ENCODE results near the gene UCKL1.

UCKL1 gene

DNA sequence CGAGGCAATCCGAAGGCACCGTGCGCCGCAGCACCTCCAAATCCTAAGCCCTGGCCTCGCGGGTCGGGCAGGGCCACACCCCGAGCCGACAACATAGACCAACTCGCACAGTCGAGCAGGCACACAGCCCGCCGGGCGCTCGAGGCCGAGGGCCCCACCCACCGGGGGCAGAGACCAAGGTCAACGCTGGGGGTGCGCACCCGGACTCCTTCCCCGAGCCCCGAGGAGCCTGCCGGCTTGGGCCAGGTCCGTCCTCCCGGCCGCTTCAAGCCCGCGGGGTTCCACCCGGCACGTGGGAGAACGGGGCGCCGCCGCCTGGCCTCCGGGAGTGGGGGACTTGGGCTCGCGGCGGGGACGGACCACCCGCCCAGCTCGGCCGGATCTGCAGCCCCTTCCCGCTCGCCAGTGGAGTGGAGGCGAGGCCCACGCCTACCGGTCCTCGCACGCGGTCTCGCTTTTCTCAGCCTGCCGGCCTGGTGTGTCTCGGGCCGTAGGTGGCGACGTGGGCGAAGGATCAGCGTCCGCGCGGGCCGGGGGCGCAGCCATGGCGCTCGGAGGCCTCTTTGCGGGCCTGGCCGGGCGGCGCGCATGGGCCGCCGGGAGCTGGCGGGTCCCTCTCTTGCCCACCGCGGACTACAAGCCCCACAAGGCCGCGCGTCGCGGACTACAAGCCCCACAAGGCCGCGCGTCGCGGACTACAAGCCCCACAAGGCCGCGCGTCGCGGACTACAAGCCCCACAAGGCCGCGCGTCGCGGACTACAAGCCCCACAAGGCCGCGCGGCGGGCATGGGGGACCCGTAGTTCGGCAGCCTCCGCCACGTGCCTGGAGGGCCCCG lies at the start of gene UCKL1:
UCKL1 (minus strand) TSS at position 590 of the 837 bp plus-strand sequence; CDS start at position 546, 44 bp downstream.
- peak within 1 kb of the TSS; percentile 96 for H3K4me3 ChIP-seq (ENCODE audit: low read depth, low read length)

DNA sequence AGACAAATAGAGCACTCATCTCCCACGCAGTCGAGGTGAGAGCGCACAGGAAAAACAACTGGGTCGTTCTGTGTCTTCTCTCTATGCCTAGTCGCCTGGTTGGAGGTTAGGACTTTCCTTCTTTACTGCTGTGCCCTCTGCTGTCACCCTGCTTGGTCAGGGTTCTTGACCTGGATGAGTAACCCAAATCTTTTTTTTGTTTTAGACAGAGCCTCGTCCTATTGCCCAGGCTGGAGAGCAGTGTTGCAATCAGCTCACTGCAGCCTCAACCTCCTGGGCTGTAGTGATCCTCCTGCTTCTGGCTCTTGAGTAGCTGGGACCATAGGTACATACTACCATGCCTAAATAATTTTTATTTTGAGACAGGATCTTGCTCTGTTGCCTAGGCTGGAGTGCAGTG lies 49.2 kb upstream of the UCKL1 start:
- no peak overlapping the region for H3K4me3 ChIP-seq (ENCODE audit: low read depth, low read length)
- TF ChIP-seq, protein P1, sequence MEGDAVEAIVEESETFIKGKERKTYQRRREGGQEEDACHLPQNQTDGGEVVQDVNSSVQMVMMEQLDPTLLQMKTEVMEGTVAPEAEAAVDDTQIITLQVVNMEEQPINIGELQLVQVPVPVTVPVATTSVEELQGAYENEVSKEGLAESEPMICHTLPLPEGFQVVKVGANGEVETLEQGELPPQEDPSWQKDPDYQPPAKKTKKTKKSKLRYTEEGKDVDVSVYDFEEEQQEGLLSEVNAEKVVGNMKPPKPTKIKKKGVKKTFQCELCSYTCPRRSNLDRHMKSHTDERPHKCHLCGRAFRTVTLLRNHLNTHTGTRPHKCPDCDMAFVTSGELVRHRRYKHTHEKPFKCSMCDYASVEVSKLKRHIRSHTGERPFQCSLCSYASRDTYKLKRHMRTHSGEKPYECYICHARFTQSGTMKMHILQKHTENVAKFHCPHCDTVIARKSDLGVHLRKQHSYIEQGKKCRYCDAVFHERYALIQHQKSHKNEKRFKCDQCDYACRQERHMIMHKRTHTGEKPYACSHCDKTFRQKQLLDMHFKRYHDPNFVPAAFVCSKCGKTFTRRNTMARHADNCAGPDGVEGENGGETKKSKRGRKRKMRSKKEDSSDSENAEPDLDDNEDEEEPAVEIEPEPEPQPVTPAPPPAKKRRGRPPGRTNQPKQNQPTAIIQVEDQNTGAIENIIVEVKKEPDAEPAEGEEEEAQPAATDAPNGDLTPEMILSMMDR (IDR thresholded peaks at IDR 0.05; ENCODE audit: borderline replicate concordance, insufficient read depth, low read depth, low read length) = no peak

More for the DNA sequence above, at the start of gene UCKL1:
- TF ChIP-seq, protein P1 (IDR thresholded peaks at IDR 0.05; ENCODE audit: borderline replicate concordance, insufficient read depth, low read depth, low read length) = no peak

DNA sequence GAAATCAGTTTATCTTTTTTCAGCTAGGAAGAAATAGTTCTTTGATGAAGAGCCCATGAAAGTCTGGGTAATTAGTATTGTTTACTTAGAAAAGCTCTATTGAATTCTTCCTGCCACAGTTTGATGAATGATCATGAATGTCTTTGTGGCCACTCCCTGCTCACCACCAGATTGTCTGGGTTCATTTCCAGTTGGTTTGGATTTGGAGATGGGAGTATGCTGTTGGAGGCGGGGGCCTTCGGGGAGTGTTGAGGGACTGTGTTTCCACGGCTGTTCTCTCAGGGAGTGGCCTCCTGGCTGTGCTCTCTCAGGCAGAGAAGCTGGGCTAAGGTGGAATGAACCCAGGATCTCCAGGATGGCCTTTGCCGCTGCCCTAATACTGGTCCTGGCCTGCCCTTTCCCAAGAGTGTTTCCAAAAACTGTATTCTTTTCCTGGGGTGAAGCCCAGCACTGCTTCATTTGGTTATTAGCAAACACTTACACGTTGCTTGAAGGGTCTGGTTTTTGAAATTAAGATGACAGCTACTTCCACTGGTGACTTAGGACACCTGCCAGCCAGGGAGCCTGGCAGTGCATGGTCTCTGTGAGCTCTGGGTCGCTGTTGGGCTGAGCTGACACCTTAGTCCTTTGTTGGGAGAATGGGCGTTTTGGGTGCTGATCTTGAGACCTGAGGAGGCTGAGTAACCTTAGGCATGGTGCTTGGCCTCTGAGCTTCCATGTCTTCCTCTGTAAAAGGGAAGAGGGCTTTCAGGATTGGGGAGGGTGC lies 47.9 kb upstream of the UCKL1 start:
- TF ChIP-seq, protein P1 (IDR thresholded peaks at IDR 0.05; ENCODE audit: borderline replicate concordance, insufficient read depth, low read depth, low read length) = no peak
- no peak overlapping the region for H3K4me3 ChIP-seq (ENCODE audit: low read depth, low read length)

- TF ChIP-seq, protein P1 (IDR thresholded peaks at IDR 0.05; ENCODE audit: borderline replicate concordance, insufficient read depth, low read depth, low read length) = no peak
- H3K4me3 ChIP-seq (ENCODE audit: low read depth, low read length) = no peak overlapping the region
Observed at GRCh38 chr20:64001607-64002011, 45.4 kb upstream of the UCKL1 start.

DNA sequence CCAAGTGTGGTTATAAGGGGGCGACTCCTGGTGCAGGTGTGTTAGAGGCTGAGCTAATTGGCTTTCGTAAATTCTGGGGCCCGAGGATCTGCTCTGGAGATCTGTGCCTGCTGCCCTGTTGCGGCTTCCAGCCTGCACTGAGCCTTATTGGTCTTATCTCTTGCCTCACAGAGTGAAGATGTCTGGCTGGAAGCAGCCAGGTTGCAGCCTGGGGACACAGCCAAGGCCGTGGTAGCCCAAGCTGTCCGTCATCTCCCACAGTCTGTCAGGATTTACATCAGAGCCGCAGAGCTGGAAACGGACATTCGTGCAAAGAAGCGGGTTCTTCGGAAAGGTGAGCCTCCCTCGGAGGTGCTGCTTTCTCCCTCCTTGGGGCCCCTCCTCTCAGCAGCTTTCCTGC lies 44.7 kb upstream of the UCKL1 start:
- TF ChIP-seq, protein P1 (IDR thresholded peaks at IDR 0.05; ENCODE audit: borderline replicate concordance, insufficient read depth, low read depth, low read length) = no peak
- no peak overlapping the region for H3K4me3 ChIP-seq (ENCODE audit: low read depth, low read length)

GRCh38 chr20:63982937-63983336 lies 26.7 kb upstream of the UCKL1 start:
- H3K4me3 ChIP-seq (ENCODE audit: low read depth, low read length) = no peak overlapping the region
- TF ChIP-seq, protein P1 (IDR thresholded peaks at IDR 0.05; ENCODE audit: borderline replicate concordance, insufficient read depth, low read depth, low read length) = no peak

All from GM12875 (cell line).